Retina (tissue), 1 donor: Measurements from ENCODE around the gene CEP112.

Experiments
- DNase-seq: peaks from one replicate; pipeline ENCODE4 v3.0.0-alpha.2; 2016

Gene CEP112

DNA sequence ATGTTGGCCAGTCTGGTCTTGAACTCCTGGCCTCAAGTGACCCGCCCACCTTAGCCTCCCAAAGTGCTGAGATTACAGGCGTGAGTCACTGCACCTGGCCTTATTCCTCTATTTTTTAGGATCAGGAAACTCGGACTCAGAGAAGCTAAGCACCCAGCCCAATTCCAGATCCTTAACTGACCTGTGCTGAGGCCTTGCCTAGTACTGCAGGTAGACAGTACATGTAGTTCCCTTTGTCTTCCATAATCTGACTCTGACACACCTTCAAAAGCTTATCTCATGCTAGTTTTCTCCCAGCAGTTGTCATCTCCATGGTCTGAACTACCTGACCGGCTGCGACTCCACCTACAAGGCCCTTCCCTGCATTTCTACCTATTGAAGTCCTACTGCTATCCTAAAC is 564.8 kb downstream of the CEP112 start:
- DNase-seq, result no peak

DNA sequence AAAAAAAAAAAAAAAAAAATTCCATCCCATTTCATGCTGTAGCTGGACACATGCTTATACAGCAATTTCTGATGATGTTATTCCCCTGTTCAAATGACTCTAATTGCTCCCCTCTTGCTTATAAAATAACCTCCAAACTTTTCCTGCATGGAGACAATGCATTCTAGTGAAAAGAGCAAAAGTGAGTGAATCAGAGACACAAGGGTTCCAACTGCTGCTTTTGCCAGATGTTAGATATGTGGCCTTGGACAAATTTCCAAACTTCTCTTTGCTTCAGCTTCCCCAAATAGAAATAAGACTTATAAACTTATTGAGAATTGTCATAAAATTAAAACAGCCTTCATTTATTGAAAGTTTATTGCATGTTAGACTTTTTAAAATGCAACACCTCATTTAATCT is 565.5 kb downstream of the CEP112 start:
- DNase-seq, result no peak

DNA sequence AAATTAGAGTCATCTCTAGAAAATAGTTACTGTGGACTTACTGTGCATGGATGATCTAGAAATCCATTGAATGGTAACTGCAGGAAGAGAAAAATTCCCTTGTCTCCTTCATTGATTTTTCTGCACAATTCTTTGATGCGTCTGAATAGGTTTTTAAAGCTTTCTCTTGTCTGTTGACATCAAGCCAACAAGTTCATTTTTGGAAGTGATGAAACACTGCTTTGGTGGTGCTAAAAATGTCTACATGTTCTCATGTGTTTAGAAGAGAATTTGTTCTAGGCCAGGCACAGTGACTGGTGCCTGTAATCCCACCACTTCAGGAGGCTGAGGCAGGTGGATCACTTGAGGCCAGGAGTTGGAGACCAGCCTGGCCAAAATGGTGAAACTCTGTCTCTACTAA is 573.4 kb downstream of the CEP112 start:
- DNase-seq, result no peak

DNA sequence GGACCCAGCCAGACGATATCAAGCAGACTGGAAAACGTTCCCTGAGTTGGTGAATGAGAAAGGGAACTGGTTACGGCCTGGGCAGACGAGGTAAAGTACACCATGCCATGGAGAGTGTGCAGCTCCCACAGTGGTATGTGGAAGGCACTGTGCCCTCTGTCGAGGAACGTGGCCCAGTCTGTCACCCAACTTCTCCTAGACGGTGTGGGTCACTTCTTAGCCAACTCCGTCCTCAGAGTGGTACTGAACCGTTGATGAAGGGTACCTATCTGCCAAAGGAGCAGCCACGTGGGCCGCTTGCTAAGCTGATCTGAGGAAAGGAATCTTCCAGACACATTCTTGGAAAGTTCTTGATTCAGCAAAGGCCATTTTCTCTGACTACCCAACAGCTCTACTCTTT is 574.4 kb downstream of the CEP112 start:
- no peak for DNase-seq

DNA sequence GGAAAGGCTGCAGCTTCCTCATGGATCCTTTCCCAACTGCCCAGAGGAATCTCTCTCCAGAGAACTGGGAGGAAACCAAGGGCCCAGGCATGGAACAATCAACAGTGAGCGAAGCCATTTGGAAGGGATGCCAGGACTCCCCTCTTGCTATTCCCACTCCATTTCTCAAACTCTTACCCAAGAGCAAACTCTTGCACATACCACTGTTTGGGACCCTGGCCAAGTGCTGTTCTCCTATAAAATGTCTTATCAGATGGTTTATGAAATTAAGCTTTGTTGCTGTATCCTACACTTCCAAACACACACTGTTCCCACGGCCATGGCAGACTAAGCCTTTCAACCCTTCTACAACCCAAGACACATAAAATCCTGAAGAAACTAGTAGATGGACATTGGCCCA is 582.2 kb downstream of the CEP112 start:
- DNase-seq, result no peak

DNA sequence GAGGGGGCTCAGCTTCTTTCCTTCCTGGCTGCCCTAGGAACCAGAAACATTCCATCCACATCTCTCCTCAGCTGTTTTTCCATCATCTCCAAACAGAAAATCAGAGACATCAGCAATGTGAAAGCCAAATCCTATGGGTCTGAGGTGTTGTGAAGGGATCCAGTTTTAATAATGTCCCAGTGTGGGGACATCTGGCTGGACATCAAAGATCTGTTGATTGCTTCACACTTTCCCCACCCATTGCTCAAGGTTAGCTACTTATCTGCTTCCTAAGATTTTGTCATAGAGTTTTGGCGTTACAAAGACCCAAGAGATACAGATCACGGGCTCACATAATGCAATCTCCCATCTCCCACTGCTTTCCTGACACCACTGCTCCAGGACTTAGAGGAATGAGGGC is 582.6 kb downstream of the CEP112 start:
- DNase-seq, result no peak

DNA sequence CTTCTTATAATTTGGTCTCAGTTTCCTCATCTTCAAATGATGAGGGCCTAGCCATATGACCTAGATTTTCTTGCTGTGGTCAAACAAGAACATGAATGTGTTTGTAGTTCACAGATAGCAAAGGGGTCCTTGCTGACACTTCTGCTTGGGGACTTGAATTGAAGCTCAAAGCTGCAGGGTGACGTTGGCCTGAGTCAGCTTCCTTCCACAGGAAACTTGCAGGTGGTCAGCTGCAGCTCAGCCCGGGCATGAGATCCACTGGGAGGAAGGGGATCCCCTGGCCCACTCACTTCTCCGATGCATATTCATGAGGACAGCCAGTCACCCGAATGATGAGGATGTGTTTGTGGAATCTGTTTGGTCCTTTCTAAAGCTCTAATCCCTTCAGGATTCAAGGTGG is 587.9 kb downstream of the CEP112 start:
- DNase-seq, result no peak

DNA sequence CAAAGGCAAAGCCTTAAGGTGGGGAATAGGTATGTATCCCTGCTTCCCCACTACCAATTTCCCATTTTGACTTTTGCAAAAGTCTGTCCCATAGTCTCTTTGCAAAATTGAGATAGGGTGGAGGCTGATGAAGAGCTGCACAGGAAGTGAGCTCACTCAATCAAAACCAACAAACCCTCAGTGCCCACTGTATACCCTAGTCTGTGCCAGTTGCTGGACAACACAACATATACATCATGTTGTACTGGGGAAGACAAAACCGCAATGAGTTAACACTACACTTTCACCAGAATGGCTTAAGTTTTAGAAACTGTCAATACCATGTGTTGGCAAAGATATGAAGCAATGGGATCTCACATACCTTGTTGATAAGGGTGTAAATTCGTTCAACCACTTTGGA is 590.1 kb downstream of the CEP112 start:
- DNase-seq, result no peak

DNA sequence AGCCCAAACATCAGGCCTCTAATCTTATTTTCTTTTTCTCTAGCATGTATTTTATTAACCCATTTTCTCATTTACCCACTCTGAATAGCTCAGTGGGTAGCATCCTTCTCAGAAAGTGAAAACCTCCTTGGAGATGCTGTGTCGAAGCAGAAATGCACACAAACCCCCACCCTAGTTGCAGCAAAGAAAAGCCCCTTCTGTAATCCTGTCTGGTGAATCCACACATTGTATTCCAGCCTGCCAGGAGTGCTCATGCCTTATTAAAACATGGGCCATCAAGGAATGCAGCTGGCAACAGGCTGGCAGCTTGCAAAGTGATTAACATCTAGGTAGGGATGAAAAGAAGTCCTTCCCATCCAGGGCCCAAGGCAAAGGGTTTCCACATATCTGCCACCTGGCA is 590.8 kb downstream of the CEP112 start:
- no peak for DNase-seq

DNA sequence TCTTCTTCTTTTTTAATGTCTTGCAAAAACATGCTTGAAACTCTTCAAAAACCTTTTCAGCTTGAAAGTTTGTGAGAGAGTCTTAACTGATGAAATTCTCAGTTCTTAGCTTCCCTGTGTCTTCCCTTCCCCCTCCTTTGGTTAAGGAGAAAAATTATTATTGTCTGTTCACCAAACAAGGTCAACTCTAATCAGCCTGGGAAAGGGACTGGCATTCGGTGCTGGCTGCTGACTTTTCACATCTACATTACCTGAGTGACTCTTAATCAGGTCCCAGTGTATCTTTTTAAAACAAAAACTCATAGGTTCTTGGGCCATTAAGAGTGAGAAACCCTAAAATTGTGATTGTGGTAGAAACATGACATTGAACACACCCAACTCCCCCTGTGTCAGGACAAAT is 591.4 kb downstream of the CEP112 start:
- no peak for DNase-seq

DNA sequence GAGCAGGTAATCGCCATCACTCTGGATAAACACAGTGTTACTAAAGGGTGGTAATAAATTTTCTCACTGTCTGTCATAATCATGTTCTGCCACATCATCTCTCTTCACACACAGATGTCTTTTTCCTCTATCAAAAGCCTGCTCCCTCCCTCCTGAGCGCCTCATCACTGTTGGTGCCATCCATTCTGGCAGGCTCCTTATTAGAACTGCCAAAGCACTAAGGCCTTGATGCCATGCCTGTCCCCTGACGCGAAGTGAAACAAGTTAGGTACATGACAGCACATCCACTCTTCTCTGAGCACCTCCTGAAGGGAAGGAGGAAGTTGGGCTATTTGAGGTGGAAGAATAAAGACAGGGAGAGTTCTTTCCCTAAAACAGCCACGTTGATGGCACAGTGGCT is 592.3 kb downstream of the CEP112 start:
- DNase-seq, result no peak

DNA sequence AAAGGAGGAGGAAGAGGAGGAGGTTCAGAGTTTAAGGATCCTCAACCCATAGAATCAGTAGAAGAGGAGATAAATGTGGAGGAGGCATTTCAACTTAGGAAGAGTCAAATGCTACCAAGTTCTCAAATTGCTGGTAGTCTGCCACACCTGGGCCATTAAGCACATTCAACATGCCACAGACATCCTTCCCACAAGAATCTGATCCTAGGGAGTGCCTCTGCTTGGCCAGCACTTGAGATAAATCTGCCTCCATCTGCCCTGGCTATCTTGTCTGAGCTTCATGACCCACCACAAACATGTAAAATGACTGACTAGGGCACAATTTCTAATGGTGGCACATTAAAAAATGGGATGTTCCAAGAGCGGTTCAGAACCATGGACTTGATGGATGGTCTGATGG is 593.2 kb downstream of the CEP112 start:
- no peak for DNase-seq

DNA sequence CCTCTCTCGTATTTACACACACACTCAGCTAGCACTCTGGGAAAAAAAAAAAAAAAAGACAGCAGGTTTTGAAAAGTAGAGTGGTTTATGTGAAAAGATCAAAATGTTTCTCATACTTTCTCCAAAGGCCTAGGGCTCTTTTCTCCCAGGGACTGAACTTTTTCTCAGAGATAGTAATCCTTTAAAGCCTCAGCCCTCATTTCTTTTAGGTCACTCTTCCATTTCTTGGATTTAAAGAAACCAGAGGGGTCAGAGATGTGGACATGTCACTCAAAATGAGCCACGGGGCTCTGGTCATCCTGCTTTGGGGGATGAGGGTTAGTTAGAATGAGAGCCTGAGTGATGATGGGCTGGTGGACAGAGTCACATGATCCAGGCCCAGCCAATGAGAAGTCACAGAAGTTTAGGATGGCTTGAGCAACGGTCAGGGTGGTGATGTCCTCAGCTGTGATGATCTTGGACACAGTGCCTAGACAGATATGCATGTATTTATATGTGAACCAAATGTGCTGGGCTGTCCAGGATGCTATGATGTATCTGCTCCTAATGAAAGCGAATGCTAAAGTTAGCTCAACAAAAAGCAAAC is 596.8 kb downstream of the CEP112 start:
- no peak for DNase-seq

DNA sequence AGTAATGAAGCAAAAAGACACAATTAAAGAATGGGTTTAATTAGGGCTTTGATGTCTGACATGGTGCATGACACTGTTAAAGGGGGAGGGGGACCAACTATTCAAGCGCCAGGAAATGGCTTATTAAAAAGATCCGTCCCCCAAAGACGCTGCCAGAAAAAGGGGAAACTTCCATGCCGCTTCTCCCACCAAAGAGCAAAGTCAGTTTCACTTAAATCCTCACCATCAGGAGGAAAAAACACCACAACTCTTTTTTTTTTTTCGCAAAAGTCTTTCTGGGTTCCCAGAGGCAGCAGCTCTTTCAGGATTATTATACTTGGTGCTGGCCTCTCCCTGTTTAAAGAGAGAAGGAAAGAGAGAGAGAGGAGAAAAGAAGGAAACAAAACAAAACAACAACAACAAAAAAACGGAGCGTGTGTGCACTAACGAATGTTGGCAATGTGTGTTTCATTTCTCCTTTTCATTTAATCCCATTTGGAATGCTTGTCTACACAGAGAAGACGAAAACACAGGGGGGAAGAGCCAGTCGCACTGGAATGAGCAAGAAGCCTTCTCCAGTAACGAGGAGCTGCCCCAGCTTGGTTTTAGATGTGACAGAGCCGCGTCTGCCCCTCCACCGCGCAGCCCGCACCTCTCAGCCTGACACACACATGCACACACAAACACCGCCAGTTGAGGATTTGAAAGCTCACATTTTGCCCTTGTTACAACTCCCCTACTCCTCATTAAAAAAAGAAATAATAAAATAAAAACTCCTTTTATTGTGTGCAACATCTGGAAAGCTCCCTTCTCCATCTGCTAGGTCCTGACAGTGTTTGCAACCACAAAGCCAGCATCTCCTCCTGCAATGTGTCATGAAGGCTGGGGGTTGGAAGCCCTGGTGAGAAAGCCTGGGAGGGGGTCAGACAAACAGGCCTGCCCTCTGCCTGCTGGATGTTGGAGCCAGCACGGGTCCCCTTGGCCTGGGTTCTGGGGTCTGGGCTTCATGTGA is 597.8 kb downstream of the CEP112 start:
- DNase-seq, result peak; percentile 62

DNA sequence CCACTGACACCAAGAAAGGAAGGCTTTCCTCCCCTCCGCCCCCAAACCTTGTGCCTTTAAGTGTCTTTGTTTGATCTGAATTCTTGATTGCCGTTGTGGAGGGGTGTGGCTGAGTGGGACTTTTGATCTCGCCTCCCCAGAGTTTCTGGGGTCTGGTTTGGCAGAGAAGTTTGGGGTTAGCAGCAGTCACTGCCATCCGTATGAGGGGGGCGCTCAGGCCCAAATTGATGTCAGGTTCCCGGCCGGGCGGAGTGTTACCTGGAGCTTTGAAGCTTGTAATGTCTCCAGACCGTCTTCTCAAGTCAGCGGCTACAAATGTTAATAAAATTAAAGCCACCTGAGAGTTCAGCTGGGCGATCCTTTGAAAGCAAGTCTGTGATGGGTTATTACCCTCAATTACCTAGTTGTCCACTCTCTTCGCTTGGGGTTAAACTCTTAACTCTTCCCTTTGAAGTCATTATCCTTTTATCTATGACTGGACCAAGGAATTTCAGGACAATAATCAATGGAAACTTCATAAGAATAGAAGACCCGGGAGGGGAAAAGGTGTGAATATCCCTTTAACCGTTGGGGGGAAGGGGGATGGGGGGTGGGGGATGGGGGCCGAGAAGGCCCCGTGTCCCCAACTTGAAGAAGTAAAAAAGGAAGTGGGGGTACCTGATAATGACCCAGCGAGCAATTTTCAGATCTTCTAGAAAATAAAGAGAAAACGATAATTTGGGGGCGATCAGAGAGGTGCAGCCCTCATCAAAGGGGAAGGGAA is 598.7 kb downstream of the CEP112 start:
- DNase-seq, result no peak

DNA sequence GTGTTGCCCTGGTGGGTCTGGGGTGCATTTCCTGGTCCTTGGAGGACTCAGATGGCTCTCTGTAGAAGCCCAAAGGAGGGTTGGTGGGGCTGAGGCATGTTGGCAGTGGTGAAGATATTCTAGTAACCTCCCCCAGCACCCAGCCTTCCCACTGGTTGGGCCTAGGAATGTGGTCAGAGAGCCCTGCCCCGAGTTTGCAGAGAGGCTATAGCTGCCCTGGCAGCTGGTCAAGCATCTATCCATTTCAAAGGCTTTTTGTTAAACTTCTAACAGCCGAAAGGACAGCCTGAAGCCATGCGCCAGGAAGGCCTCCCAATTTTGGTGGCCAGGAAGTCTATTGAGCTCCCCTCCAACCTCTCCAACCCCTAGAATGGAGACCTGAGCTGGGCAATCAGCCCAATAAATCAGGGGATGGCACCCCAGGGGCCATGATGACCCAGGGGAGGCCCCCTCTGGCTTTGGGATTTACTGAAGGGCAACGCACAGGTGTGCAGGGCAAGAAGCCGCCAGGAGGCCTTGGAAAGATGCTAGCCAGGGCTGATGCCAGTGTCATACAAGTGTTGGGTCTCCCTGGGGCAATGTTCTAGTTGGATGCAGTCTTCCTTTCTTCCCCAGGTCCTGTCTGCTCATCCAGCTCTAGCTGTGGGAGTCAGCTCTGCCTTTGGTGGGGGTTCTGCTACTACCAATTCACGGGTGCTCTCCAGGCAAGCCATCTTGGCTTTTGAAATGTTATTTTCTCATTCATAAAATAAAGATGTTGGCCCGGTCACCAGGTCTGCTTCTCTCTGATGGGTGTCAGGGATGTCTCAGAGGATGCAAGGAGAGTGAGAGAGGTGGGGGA is 599.6 kb downstream of the CEP112 start:
- DNase-seq, result no peak

DNA sequence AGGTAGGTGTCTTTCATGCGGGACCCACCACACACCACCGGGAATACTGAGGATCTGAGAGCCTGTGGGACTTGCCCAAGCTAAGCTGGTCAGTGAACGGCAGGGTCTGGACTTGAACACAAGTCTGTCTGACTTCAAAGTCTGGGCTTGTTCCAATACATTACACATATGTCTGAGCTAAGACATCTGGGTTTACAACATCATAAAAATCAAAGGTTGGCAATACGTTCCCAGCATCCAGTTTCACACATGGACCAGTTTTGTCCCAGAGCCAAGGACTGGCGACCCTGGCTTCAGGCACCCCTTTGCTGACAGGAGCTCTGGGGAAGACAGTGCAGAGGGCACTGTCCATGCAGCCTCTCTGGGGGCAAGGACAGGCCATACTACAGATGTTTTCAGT is 602.6 kb downstream of the CEP112 start:
- DNase-seq, result no peak

DNA sequence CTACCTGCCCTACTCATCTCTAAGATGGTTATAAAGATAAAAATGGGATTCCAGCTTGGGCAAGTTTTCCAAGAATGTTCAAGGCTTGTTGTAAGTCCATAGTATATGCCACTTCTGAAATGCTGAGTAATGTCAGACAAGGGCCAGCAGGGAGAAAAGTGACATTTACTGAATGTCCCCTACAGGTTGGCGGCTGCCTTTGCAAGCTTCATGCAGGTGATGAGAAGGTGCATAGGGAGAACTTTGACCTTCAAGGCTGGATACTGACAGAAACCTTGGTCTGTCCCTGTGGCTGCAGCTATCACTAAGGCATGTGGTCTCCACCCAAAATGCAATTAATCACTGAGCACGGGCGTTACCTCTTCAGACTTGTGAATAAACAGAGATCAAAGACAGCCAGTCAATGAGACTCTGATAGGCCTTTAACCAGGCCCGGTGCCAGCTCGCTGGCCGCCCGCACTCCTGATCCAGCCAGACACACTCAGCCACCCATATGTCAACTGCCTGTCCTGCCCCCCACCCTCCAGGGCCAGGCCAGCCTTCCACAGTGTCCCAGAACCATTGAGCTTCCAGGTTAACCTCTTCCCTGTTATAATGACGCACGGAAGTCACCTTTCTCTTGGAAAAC is 603.6 kb downstream of the CEP112 start:
- no peak for DNase-seq

DNA sequence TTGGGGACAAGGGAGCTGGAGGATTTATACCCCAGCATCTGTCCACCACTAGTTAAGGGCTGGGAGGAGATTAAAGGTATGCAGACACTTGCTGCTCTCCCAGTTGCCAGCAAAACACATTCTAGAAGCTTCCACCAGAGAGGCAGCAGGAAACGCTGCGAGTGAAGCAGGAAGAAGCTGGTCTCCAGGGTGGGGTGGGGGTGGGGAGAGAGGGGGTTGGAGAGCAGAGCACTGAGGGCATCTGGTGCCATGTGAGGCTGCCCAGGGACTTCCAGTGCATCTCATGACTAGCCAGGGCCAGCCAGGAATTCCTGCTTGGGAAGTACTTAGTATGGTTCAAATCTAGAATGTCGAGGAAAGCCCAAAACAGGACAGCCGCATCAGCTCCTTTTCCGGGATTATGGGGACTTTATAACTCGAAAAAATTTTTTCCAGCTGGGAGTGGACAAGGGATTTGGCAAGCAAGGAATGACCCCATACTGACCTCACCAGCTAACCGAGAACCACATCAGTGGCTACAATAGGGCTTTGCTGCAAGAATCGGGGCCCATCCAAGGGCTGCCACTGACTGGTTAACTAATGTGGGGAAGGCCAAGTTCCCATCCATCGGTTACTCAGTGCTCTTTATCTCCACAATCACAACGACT is 604.3 kb downstream of the CEP112 start:
- DNase-seq, result no peak

DNA sequence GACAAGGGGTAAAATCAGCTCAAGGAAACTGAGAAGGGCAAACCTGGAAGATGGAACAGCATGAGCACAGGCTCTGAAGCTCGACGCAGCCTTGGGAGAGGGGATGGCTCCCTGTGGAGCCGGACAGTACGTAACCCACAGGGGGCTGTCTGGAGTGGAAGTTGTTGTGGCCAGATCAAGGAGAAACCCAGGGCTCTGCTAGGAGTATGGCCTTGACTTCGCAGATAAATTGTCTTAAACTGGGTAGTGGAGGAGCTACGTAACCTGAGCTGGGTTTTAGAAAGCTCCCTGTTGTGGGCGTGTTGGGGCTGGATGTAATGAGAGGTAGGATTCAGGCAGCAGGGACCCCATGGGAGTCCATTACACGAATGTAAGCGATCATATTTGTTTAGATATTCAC is 605.0 kb downstream of the CEP112 start:
- no peak for DNase-seq
